ENCODE measurements around the gene PHC3.

The PHC3 gene

DNA sequence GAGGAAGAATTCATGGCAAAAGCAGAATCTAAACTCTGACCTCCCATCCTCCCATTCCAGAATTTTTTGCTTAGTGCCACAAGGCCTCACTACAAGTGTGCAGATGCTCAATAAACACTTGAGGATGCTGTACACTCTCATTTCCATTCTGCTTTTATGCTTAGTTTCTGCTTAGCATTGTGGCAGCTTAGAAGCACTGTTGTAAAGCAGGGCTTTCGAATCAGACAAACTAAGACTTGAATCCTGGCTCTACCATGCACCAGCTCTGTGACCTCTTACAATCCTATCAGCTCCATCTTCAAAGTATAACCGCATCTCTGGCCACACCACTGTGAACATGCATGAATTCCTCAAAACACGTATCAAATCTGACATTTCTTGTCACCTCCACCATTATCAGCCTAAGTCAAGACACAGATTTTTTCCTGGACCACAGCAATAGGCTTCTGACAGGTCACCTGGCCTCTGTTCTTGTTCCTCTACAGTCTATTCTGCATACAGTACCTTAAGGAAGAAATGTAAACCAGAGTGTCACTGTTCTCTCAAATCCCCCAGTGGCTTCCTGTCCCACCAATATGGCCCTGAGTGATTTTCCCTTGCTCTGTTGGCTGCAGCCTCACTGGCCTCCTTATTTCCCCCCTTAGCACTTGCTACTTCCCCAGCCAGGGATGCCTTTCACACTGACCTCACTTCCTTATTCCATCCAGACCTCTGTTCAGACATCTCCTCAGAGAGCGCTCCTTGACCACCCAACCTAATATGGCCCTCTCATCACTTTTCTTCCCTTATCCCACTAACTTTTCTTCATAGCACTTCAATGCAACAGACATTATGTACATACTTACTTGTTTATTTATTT lies 8.1 kb upstream of the PHC3 start:
- Histone ChIP-seq H3K9ac (ENCODE audit: low read length) (peak overlapping the region; percentile 28), H3K4me1 (ENCODE audit: control insufficient read depth, insufficient read depth, low read depth, low read length) (no peaks in the 10 kb centered on the region), H3K14ac (ENCODE audit: low read length in 2 of 2) (peak overlapping the region in 1 of 2 experiments; percentile 60), H3K27me3 (ENCODE audit: control insufficient read depth in 1 of 2, insufficient read depth in 1 of 2, low read length in 2 of 2) (no peaks in the 10 kb centered on the region), H3K23ac (ENCODE audit: low read length in 2 of 2) (no peak overlapping the region), H2BK15ac (ENCODE audit: low read depth, poor library complexity, severe bottlenecking) (no peak overlapping the region), H2BK120ac (ENCODE audit: low read depth, low read length) (no peak overlapping the region), H2AK5ac (ENCODE audit: low read length, severe bottlenecking) (peak overlapping the region; percentile 16), H3K4me3 (ENCODE audit: insufficient read depth in 1 of 2, low read depth in 1 of 2, low read length in 2 of 2) (no peak overlapping the region), H3K4me2 (ENCODE audit: low read length, poor library complexity, severe bottlenecking) (no peak overlapping the region), H3K4ac (ENCODE audit: low read depth in 1 of 2, low read length in 2 of 2) (no peak overlapping the region), H3K36me3 (ENCODE audit: control insufficient read depth in 1 of 2, insufficient read depth in 2 of 2, low read depth in 1 of 2, low read length in 2 of 2) (no peaks in the 10 kb centered on the region), H2BK5ac (ENCODE audit: low read depth, low read length, poor library complexity, severe bottlenecking) (no peak overlapping the region), H3K18ac (ENCODE audit: low read depth in 1 of 2, low read length in 2 of 2) (peak overlapping the region in 1 of 2 experiments; percentile 48), H2AFZ (ENCODE audit: low read depth, low read length) (no peak overlapping the region), H3K27ac (ENCODE audit: low read length, poor library complexity, severe bottlenecking) (no peak overlapping the region), H3K9me3 (ENCODE audit: control insufficient read depth, low read length) (no peaks in the 10 kb centered on the region), H4K91ac (ENCODE audit: low read length) (no peak overlapping the region), H4K8ac (ENCODE audit: low read length) (no peak overlapping the region), H3K79me1 (replicated peaks; ENCODE audit: low read length, poor library complexity, severe bottlenecking) (no peaks in the 10 kb centered on the region), H2BK12ac (ENCODE audit: low read length in 2 of 2) (no peak overlapping the region)
- DNase-seq = peak; percentile 3
- 90% methylated on average over 4 of the region's 4 CpGs for WGBS

DNA sequence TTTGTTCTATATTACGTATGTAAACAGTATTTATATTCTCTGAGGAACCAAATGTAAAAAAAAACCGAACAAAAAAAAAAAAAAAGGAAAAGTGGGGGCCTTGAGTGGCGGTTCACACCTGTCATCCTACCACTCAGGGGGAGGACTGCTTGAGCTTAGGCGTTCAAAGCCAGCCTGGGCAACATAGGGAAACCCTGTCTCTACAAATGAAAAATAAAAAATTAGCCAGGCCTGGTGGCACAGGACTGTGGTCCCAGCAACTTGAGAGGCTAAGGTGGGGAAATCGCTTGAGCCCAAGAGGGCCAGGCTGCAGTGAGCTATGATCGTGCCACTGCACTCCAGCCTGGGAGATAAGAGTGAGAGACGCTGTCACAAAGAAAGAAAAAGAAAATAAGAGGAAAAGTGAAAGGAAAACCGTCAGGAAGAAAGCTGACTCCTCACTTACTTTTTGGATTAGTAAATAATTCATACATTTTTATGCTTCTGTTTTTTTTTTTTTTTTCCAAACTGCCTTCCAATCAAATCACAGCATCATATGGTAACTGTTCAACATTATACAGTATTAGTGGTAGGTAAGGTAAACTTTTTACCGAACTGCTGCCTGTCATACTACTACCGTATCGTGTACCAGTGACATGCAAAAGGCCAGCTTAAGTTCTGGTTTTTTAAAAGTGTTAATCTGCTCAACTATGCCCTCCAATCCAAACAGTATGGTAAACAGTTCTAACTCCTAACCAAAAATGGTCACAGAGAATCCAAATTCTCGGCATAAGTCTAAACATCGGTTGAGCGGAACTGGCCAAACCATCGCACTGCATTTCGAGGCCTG lies 1.2 kb downstream of the PHC3 start:
- Histone ChIP-seq H3K27ac (ENCODE audit: low read length, poor library complexity, severe bottlenecking) (peak overlapping the region; percentile 50), H4K8ac (ENCODE audit: low read length) (peak overlapping the region; percentile 4), H2BK120ac (ENCODE audit: low read depth, low read length) (no peak overlapping the region), H2AFZ (ENCODE audit: low read depth, low read length) (peak overlapping the region; percentile 54), H3K14ac (ENCODE audit: low read length in 2 of 2) (no peak overlapping the region), H2BK5ac (ENCODE audit: low read depth, low read length, poor library complexity, severe bottlenecking) (no peak overlapping the region), H4K91ac (ENCODE audit: low read length) (peak overlapping the region; percentile 78), H2BK15ac (ENCODE audit: low read depth, poor library complexity, severe bottlenecking) (no peak overlapping the region), H2BK12ac (ENCODE audit: low read length in 2 of 2) (no peak overlapping the region), H3K27me3 (ENCODE audit: control insufficient read depth in 1 of 2, insufficient read depth in 1 of 2, low read length in 2 of 2) (no peaks in the 10 kb centered on the region), H3K23ac (ENCODE audit: low read length in 2 of 2) (no peak overlapping the region), H3K4me2 (ENCODE audit: low read length, poor library complexity, severe bottlenecking) (peak overlapping the region; percentile 99), H2AK5ac (ENCODE audit: low read length, severe bottlenecking) (no peak overlapping the region), H3K79me1 (replicated peaks; ENCODE audit: low read length, poor library complexity, severe bottlenecking) (peaks cover 6% of the 10 kb centered on the region), H3K36me3 (ENCODE audit: control insufficient read depth in 1 of 2, insufficient read depth in 2 of 2, low read depth in 1 of 2, low read length in 2 of 2) (peaks cover 17 to 31% of the 10 kb centered on the region in 2 experiments), H3K18ac (ENCODE audit: low read depth in 1 of 2, low read length in 2 of 2) (peak overlapping the region; percentile 81 to 93), H3K4ac (ENCODE audit: low read depth in 1 of 2, low read length in 2 of 2) (peak overlapping the region in 1 of 2 experiments; percentile 3), H3K9me3 (ENCODE audit: control insufficient read depth, low read length) (no peaks in the 10 kb centered on the region), H3K4me3 (ENCODE audit: insufficient read depth in 1 of 2, low read depth in 1 of 2, low read length in 2 of 2) (peak overlapping the region; percentile 89 to 93), H3K9ac (ENCODE audit: low read length) (peak overlapping the region; percentile 97), H3K4me1 (ENCODE audit: control insufficient read depth, insufficient read depth, low read depth, low read length) (peaks cover 4% of the 10 kb centered on the region)
- DNase-seq = peak; percentile 65
- WGBS = 39% methylated on average over 12 of the region's 16 CpGs

GRCh38 chr3:170179432-170179831 lies 2.1 kb downstream of the PHC3 start:
- DNase-seq = no peak
- H3K36me3 ChIP-seq (ENCODE audit: control insufficient read depth in 1 of 2, insufficient read depth in 2 of 2, low read depth in 1 of 2, low read length in 2 of 2) = peaks cover 19 to 39% of the 10 kb centered on the region in 2 experiments
- no peak overlapping the region for H3K23ac ChIP-seq (ENCODE audit: low read length in 2 of 2)
- H3K14ac ChIP-seq (ENCODE audit: low read length in 2 of 2) = no peak overlapping the region
- H2BK12ac ChIP-seq (ENCODE audit: low read length in 2 of 2) = no peak overlapping the region
- H2BK15ac ChIP-seq (ENCODE audit: low read depth, poor library complexity, severe bottlenecking) = no peak overlapping the region
- no peak overlapping the region for H3K4ac ChIP-seq (ENCODE audit: low read depth in 1 of 2, low read length in 2 of 2)
- H3K4me2 ChIP-seq (ENCODE audit: low read length, poor library complexity, severe bottlenecking) = peak overlapping the region; percentile 29
- no peak overlapping the region for H3K27ac ChIP-seq (ENCODE audit: low read length, poor library complexity, severe bottlenecking)
- H3K4me3 ChIP-seq (ENCODE audit: insufficient read depth in 1 of 2, low read depth in 1 of 2, low read length in 2 of 2) = peak overlapping the region in 1 of 2 experiments; percentile 89
- H3K27me3 ChIP-seq (ENCODE audit: control insufficient read depth in 1 of 2, insufficient read depth in 1 of 2, low read length in 2 of 2) = no peaks in the 10 kb centered on the region
- no peaks in the 10 kb centered on the region for H3K9me3 ChIP-seq (ENCODE audit: control insufficient read depth, low read length)
- no peak overlapping the region for H2AK5ac ChIP-seq (ENCODE audit: low read length, severe bottlenecking)
- H2BK120ac ChIP-seq (ENCODE audit: low read depth, low read length) = no peak overlapping the region
- H3K79me1 ChIP-seq (replicated peaks; ENCODE audit: low read length, poor library complexity, severe bottlenecking) = peaks cover 8% of the 10 kb centered on the region
- H2BK5ac ChIP-seq (ENCODE audit: low read depth, low read length, poor library complexity, severe bottlenecking) = no peak overlapping the region
- peak overlapping the region; percentile 97 for H3K9ac ChIP-seq (ENCODE audit: low read length)
- WGBS = 91% methylated on average over 1 of the region's 1 CpG
- H3K18ac ChIP-seq (ENCODE audit: low read depth in 1 of 2, low read length in 2 of 2) = no peak overlapping the region
- H4K8ac ChIP-seq (ENCODE audit: low read length) = no peak overlapping the region
- no peak overlapping the region for H4K91ac ChIP-seq (ENCODE audit: low read length)
- H2AFZ ChIP-seq (ENCODE audit: low read depth, low read length) = no peak overlapping the region
- peaks cover 4% of the 10 kb centered on the region for H3K4me1 ChIP-seq (ENCODE audit: control insufficient read depth, insufficient read depth, low read depth, low read length)

DNA sequence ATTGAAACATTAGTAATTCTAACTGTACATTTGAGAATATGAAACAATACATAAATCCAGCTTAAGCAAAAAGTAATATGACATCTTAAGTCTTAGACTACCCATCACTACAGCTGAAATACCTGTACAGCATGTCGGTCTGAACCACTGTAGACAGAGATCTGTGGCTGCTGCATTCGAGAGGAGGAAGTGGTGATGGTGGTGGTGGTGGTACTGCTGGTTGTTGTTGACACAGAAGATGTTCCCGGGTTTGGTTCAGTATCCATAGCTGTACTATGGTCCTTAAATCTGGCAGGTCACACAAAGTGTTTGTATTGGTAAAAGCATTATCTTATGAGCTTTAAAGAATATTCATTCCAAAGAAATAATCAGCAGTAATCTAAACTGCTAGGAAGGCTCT lies 2.9 kb downstream of the PHC3 start:
- Histone ChIP-seq H3K4ac (ENCODE audit: low read depth in 1 of 2, low read length in 2 of 2) (no peak overlapping the region), H2AK5ac (ENCODE audit: low read length, severe bottlenecking) (no peak overlapping the region), H3K23ac (ENCODE audit: low read length in 2 of 2) (no peak overlapping the region), H3K9ac (ENCODE audit: low read length) (peak overlapping the region; percentile 97), H3K14ac (ENCODE audit: low read length in 2 of 2) (no peak overlapping the region), H3K27me3 (ENCODE audit: control insufficient read depth in 1 of 2, insufficient read depth in 1 of 2, low read length in 2 of 2) (no peaks in the 10 kb centered on the region), H2AFZ (ENCODE audit: low read depth, low read length) (no peak overlapping the region), H3K4me2 (ENCODE audit: low read length, poor library complexity, severe bottlenecking) (no peak overlapping the region), H3K4me1 (ENCODE audit: control insufficient read depth, insufficient read depth, low read depth, low read length) (peaks cover 4% of the 10 kb centered on the region), H3K27ac (ENCODE audit: low read length, poor library complexity, severe bottlenecking) (no peak overlapping the region), H2BK120ac (ENCODE audit: low read depth, low read length) (no peak overlapping the region), H3K36me3 (ENCODE audit: control insufficient read depth in 1 of 2, insufficient read depth in 2 of 2, low read depth in 1 of 2, low read length in 2 of 2) (peaks cover 19 to 46% of the 10 kb centered on the region in 2 experiments), H2BK5ac (ENCODE audit: low read depth, low read length, poor library complexity, severe bottlenecking) (no peak overlapping the region), H4K8ac (ENCODE audit: low read length) (no peak overlapping the region), H2BK12ac (ENCODE audit: low read length in 2 of 2) (no peak overlapping the region), H4K91ac (ENCODE audit: low read length) (no peak overlapping the region), H3K9me3 (ENCODE audit: control insufficient read depth, low read length) (no peaks in the 10 kb centered on the region), H3K4me3 (ENCODE audit: insufficient read depth in 1 of 2, low read depth in 1 of 2, low read length in 2 of 2) (peak overlapping the region in 1 of 2 experiments; percentile 89), H3K18ac (ENCODE audit: low read depth in 1 of 2, low read length in 2 of 2) (no peak overlapping the region), H2BK15ac (ENCODE audit: low read depth, poor library complexity, severe bottlenecking) (no peak overlapping the region), H3K79me1 (replicated peaks; ENCODE audit: low read length, poor library complexity, severe bottlenecking) (peaks cover 8% of the 10 kb centered on the region)
- no peak for DNase-seq
- WGBS = 98% methylated on average over 3 of the region's 3 CpGs
